ENCODE measurements around the gene GLB1L3. TPM values are rescaled to one million over a fixed set of nuclear protein-coding genes. Genes with fewer than 3 reads are reported as not detected.
"Not testable (repeated sequence)": the region's sequence is repeated elsewhere in the genome, so short reads cannot be mapped to it uniquely, and the experiment has no call there.

The GLB1L3 gene
- total RNA-seq, 1 donor from 2014 or later, result not detected

DNA sequence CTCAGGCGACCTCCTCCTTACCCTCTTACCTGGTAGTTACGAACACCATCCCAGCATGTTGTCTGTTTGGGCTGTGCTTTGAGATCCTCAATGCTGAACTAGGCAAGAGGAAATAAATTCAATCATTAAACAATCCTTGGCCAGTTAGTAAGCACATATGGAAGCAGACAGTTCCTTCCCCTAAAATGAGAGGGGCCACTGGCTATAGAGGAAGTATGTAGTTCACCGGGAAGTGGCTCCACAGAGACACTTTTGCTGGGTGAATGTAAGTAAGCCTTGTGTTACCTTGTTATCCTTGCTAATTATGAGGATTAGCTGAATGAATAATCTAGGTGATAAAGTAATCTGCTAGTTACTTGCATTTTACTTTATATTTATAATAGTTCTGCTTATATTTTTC, 25.9 kb upstream of the GLB1L3 start:
- DNase-seq (ENCODE audit: low read depth), result no peak

DNA sequence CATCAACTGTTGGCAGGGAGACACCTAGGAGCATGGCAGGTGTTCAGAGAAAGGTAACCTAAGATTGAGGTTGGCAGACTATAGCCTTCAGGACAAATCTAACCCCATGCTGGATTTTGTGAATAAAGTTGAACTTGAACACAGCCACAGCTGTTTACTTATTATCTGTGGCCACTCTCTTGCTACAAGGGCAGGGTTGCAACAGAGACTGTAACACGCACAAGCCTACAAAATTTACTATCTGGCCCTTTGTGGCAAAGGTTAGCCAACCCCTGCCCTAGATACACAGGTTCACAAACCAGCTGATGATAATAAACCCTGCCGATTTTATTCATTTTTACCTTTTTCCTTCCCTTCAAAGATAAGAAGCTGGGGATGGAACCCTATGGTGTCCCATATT, 25.5 kb upstream of the GLB1L3 start:
- DNase-seq (ENCODE audit: low read depth), result no peak

DNA sequence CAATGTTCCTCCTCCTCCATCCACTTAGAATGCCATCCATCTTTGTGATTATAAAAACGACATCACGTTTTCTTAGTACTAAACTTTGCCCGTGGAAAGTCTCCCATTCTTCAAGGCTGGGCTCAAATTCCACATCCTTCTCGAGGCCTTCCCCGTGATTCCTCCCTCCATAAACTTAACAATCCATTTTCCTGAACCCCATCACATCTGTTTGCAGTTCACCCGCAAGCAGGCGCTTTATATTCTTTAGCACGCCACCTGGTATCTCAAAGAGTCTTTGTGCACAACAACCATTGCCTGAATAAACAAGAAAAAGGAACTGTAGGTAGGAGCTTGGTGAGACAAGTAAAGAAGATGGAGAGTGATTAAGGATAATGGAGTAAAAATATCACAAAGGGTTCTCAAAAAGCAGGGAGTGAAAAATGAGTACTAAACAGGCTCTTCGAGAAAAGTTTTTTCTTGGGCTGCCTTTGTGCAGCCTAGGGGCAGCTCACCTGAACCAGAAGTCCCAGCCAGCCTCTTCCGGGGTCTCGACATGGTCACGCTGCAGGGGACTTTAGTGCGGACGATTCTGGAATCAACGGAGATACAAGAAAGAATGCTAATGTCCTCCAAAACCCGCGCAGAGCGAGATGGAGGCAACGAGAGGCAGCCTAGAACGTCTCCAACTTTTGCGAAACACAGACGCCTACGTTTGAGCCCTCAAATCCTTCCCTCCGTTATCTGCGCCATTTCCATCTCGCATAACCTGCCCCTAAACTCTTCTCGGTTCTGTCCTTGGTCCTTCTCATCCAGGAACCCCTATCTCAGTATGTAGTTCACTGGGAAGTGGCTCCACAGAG, 23.6 kb upstream of the GLB1L3 start:
- no peak for DNase-seq (ENCODE audit: low read depth)

DNA sequence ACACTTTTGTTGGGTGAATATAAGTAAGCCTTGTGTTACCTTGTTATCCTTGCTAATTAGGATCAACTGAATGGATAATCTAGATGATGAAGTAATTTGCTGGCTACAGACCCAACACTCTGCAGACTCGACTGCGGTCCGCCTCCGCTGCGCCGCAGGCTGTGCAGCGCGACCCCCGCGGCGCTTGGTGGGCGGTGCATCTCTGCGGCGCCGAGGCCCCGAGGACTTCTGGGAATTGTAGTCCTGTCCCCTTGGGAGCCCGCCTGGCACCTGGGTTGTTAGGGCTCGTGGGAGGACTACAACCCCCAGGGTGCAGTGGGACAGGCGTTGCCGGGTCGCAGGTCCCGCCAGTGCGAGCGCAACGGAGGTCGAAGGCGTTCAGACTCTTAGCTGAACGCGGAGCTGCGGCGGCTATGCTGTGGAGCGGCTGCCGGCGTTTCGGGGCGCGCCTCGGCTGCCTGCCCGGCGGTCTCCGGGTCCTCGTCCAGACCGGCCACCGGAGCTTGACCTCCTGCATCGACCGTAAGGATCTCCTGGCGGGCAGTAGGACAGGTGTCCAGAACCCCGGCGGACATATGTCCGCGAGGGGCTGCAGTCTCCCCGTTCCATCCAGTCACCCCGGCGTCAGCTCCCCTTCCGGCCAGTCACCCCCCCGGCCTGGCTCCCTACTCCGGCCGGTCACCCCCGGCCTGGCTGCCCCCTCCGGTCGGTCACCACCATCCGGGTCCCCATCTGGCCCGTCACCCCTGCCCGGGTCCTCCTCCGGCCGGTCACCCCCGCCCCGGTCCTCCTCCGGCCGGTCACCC, 22.8 kb upstream of the GLB1L3 start, which contains the start of the genes ACAD8 and THYN1:
Gene ACAD8, plus strand, starts transcription at position 381 of the 806 bp plus-strand sequence. Its CDS starts 33 bp downstream, at position 414.
Gene THYN1, minus strand, starts transcription at position 165 of the 806 bp plus-strand sequence. CDS start 470 bp downstream, outside the sequence.
- DNase-seq (ENCODE audit: low read depth), result peak; percentile 98

DNA sequence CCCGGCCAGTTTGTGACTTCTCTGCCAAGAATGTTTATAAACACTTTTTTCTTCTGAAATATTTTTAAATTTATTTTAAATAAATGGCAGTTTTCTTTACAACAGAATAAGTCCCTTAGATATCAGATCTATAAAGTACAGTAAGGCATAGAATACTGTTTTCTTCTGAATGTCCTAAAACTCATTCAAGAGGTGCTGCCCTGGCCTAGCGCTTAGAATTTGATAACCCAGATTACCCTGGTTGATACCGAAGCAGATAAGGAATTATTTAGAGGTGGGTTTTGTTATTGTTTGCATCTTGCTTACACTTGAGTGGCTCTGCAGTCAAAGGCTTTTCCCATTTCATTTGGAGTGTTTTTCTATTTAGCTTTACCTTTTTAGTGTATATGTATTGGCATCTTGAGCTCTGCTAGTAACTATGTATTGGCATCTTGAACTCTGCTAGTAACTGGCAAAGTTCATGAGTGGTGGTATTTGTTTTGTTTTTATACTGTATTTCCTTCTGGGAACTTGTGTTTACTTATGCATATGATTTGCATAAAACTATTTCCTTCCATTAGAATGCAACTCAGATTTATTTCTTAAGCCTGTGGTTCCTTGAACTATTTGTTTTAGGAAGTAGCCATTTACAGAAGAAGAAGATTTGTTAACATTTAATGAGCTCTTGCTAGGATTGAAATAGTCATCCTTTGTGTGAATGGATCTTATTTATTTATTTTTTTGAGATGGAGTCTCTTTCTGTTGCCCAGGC, 21.6 kb upstream of the GLB1L3 start:
- DNase-seq (ENCODE audit: low read depth), result no peak

DNA sequence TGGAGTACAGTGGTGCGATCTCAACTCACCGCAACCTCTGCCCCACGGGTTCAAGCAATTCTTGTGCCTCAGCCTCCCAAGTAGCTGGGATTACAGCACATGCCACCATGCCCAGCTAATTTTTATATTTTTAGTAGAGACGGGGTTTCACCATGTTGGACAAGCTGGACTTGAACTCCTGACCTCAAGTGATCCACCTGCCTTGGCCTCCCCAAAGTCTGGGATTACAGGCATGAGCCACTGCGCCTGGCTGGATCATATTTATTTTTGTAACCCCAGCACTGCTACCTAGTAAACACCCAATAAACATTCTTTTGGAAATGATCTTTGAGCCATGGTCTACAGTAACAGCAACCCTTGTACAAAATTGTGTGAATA, 21.0 kb upstream of the GLB1L3 start:
- not testable (repeated sequence) for DNase-seq (ENCODE audit: low read depth)

DNA sequence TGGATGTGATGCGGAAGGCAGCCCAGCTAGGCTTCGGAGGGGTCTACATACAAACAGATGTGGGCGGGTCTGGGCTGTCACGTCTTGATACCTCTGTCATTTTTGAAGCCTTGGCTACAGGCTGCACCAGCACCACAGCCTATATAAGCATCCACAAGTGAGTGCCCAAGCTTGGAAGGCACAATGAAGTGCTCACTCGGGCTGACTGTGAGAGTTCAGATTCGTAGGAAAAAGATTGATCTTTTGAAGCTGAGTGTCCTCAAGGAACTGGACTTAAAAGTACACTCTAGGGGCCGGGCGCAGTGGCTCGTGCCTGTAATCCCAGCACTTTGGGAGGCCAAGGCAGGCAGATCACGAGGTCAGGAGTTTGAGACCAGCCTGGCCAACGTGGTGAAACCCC, 19.1 kb upstream of the GLB1L3 start:
- no peak for DNase-seq (ENCODE audit: low read depth)

DNA sequence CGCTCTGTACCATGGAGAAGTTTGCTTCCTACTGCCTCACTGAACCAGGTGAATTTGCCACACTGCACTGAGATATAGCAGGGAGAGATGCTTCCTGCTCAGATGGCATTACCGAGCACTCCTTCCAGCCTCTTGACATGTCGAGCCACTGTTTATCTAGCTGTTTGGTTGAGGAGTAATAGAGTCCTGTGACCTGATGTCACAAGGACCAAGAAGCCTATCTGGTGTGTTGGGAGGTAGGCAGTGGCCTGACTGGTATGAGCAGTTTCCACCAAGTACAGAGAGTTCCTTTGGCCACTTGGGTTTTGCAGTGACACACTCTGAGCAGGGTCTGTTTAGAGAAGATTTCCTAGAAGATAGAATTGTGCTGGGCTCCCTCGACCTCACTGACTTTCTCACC, 17.6 kb upstream of the GLB1L3 start:
- DNase-seq (ENCODE audit: low read depth), result no peak

DNA sequence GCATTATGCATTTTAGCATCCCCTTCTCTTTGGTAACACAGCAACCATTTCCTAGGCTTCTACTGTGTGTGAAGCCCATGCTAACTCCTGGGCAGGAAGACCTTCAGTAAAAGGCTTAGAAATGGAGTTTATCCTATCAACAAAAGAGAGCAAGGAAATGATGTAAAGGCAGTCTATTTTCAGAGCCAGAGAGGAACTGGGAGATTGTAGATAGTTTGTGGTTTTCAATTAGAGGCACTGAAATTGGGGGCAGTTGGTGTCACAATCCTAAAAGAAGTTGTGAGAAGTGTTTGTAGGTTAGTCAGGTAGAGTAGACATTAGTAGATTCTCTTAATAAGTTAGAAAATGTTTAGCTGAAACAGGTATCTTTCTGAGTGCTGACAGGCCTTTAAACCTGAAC, 15.7 kb upstream of the GLB1L3 start:
- no peak for DNase-seq (ENCODE audit: low read depth)

DNA sequence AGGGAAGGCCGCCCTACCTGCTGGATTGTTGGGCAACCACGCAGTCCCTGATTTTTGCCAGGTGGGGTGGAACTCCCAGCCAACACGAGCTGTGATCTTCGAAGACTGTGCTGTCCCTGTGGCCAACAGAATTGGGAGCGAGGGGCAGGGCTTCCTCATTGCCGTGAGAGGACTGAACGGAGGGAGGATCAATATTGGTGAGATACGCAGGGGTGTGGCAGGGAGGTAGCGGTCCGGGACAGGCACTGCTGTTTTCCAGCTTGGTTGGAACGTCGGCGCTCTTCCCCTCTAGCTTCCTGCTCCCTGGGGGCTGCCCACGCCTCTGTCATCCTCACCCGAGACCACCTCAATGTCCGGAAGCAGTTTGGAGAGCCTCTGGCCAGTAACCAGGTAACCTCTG, 15.2 kb upstream of the GLB1L3 start:
- no peak for DNase-seq (ENCODE audit: low read depth)

DNA sequence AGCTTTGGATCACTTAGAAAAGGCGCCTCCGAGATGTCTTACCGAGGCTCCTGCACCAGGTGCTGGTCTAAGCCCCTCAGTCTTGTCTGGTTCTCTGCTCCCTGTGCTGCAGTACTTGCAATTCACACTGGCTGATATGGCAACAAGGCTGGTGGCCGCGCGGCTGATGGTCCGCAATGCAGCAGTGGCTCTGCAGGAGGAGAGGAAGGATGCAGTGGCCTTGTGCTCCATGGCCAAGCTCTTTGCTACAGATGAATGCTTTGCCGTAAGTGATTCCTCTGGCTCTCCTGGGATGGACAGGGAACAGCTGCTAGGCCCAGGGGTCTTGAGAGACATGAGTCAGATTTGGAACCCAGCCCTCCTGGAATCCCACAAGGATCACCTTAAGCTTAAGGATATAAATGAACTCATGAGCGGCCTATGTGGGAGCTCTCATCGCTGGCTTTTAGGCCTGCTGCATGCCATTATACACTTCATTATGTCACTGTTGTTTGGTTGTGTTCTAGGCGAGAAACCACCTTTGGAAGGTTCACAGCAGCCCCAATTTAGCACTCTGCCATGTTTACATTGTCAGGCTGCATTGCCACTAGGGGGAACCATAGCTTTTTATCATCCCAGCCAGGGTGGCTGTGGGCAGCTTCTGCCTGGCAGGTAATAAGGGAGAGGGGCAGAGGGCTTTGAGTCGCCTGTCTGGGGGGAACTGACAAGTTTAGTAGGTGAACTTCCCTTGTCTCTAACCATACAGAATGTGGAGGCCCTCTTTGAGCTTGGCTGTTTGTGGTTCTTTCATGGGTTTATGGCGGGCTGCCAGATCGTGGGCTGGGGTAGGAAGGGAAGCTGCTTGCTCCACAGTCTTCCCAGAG, 14.3 kb upstream of the GLB1L3 start:
- DNase-seq (ENCODE audit: low read depth), result peak; percentile 96

DNA sequence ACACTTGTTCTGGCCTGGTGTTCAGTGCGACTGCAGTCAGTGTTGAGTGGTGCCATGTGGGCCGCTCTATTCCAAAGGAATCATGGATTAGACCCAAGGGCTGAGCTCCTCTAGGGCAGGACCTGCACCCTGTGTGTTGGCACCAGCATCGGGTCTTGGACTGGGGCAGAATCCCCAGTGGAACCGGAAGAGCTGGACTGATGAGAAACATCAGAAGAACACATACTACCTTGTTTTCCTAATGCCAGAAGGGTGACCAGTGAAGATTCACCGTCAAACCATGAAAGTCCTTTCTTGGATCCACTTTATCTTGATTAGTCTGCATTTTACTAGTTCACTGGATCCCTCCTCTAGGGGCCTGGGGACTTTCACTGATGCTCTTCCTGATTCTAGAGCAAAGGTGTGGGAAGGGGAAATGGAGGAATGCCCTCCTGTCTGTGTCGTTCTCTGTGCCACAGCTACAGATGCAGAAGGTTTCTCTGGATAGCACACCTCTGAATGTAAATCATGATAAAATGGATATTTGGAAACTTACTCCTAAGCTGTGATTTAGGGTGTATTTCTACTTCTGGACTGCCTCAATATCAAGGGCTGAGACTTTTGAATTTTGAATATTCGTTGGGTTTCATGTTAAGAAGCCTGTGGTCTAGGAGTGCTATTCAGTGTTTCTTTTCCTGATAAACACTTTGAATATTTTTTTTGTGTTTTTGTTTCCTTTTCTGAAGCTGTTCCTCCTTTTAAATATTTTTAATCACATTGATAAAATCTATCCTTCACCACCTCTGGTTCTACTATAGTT, 11.0 kb upstream of the GLB1L3 start:
- no peak for DNase-seq (ENCODE audit: low read depth)

DNA sequence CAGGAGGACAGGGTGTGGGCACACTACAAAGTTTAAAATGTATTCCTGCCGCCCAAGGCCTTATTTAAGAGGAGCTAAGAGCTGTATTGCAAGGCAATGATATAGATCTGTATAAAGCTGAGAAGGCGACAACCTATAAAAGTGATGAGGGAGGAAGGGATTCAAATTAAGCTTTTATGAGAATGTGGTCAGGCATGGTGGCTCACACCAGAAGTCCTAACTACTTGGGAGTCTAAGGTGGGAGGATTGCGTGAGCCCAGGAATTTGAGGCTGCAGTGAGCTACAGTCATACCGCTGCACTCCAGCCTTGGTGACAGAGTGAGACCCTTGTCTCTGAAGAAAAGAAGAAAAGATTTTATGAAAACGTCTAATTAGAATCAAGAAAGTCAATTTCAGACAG, 9.7 kb upstream of the GLB1L3 start:
- no peak for DNase-seq (ENCODE audit: low read depth)

DNA sequence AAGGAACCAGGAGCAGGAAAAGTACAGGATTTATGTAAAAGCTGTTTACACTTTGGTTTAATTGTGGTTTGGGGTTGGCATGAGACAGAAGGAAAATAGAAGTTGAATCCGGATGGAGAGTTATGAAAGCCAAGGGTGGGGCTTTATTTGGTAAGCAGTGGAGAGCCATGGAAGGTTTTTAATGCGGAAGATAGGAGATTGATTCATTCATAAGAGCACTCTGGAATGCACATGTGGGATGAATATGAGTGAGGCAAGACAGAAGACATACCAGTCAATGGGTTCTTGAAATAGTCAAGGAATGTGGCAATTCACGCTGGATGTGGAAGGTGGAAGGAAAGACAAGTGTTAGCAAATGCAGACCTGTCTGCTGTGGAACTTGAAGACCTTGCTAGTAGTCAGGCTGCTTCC, 9.3 kb upstream of the GLB1L3 start:
- peak; percentile 67 for DNase-seq (ENCODE audit: low read depth)

DNA sequence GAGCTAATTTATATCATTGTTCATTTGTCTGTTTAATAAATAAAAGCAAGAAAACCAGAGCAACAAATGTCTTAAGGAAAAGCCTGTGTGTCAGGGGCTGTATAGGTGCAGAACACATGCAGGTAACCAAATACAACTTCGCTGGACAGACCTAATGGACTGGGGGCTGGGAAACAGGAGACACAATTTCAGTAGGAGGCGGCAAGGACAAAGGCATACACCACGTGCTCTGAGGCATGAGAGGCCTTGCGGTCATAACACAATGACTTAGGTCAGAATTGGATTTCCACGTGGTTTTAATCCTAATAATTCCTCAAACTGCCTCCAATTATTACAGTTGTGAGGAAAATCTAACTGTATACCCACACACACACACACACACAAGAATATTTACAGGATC, 8.7 kb upstream of the GLB1L3 start:
- DNase-seq (ENCODE audit: low read depth), result no peak

DNA sequence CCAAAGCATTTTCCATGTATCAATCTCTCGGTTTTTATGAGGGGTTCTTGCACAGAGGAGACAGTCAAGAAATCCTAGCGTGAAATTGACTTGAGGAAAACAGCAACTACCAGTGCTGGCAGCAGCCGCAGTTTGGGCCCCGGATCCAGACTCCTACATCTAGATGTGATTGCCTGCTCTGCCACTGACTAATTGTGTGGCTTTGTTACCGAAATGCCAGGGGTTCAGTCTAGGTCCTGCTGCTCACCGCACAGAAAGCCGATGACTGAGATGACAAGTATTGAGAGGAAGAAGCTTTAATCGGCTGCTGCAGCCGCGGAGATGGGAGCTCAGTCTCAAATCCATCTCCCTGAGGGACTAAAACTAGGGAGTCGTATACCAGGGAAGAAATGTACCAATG, 8.2 kb upstream of the GLB1L3 start:
- no peak for DNase-seq (ENCODE audit: low read depth)

DNA sequence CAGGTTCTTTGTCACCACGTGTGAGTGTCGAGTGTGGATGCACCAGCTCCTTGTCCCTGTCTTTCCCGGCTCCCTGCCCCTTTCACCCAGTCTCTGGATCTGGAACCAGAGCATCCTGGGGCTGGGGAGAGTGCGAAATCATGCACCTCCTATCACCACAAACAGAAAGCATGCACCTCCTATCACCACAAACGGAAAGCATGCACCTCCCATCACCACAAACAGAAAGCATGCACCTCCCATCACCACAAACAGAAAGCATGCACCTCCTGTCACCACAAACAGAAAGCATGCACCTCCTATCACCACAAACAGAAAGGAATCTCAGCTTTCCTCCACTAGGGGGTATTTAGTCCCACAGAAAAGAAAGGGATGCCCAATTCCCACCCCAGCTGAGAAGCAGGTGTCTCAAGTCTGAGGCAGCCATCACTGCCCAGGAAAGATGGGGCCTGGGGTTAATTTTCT, 5.9 kb upstream of the GLB1L3 start:
- DNase-seq (ENCODE audit: low read depth), result peak; percentile 64

DNA sequence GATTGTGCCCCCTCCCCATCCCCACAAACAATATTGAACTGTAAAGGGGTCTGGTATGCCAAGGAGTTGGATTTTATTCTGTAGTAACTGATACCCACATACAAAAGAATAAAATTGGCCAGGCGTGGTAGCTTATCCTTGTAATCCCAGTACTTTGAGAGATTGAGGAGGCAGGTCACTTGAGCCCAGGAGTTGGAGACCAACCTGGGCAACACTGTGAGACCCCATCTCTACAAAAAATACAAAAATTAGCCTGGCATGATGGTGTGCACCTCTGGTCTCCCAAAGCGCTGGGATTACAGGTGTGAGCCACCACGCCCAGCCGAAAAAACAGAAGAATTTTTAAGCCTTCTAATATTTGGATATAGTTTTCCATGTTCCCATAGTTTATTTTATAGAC, 4.2 kb upstream of the GLB1L3 start:
- no peak for DNase-seq (ENCODE audit: low read depth)
